A549 (cell line): ENCODE results near the gene NFATC2.

ENCODE experiments used
- BCL3 ChIP-seq: fragments of >200 bp; sonication (Bioruptor Twin); formaldehyde crosslinking; IDR thresholded peaks from 3 replicates; pipeline ENCODE4 v1.6.1; 2016
- CTCF ChIP-seq: fragments of >200 bp; sonication (Bioruptor Twin); formaldehyde crosslinking; IDR thresholded peaks from 3 replicates; pipeline ENCODE4 v1.5.1; 2016
- ELK1 ChIP-seq: fragments of 150-350 bp; IDR thresholded peaks from 2 replicates; pipeline ENCODE4 v1.6.1; 2014; ENCODE audit warnings: low read depth, mild to moderate bottlenecking, low read length
- EP300 ChIP-seq, 2 experiments: fragments of >200 bp; sonication (Bioruptor Twin); formaldehyde crosslinking; IDR thresholded peaks; 2 replicates in 1 of 2; 3 replicates in 1 of 2; pipeline ENCODE4 v1.6.1; 2016 to 2017
- MAX ChIP-seq: IDR thresholded peaks from 2 replicates; pipeline ENCODE4 v1.6.1; 2012
- MAZ ChIP-seq: fragments of 150-350 bp; IDR thresholded peaks from 2 replicates; pipeline ENCODE4 v1.6.1; 2014; ENCODE audit warnings: antibody characterized with exemption, low read depth, low read length, borderline replicate concordance
- NFE2L2 ChIP-seq: fragments of 150-350 bp; conservative IDR thresholded peaks from 2 replicates; pipeline ENCODE4 v1.6.1; 2014; ENCODE audit warnings: low read length
- NPAS2 ChIP-seq: fragments of 250-450 bp; sonication (Bioruptor Pico); IDR thresholded peaks from 2 replicates; pipeline ENCODE4 v1.8.0; 2022; ENCODE audit warnings: mild to moderate bottlenecking, moderate library complexity, borderline replicate concordance
- NR3C1 ChIP-seq: fragments of >200 bp; sonication (Bioruptor Twin); formaldehyde crosslinking; IDR thresholded peaks from 3 replicates; pipeline ENCODE4 v1.6.1; 2017
- POLR2A ChIP-seq: IDR thresholded peaks from 2 replicates; pipeline ENCODE4 v1.6.1; 2012; ENCODE audit warnings: mild to moderate bottlenecking, low read length
- REST ChIP-seq: fragments of 200-600 bp; sonication (generic); IDR thresholded peaks from 2 replicates; pipeline ENCODE4 v1.6.1; 2016; ENCODE audit warnings: antibody characterized with exemption, mild to moderate bottlenecking, moderate library complexity
- SMC3 ChIP-seq: fragments of >200 bp; sonication (Bioruptor Twin); formaldehyde crosslinking; IDR thresholded peaks from 3 replicates; pipeline ENCODE4 v1.6.1; 2018; ENCODE audit warnings: inconsistent platforms
- USF2 ChIP-seq: fragments of 450-650 bp; IDR thresholded peaks from 2 replicates; pipeline ENCODE4 v1.6.1; 2014; ENCODE audit warnings: antibody characterized with exemption
- ZSCAN20 ChIP-seq: fragments of 250-450 bp; sonication (Bioruptor Pico); IDR thresholded peaks from 2 replicates; pipeline ENCODE4 v1.8.0; 2022; ENCODE audit warnings: mild to moderate bottlenecking, moderate library complexity

GRCh38 chr20:51429696-51430095 lies 112.8 kb downstream of the NFATC2 start:
- TF ChIP-seq CTCF (no peak), BCL3 (no peak), EP300 (IDR thresholded peaks at IDR 0.05) (no peak), MAX (no peak), POLR2A (no peak), REST (no peak), NFE2L2 (no peak), ELK1 (no peak), ZSCAN20 (no peak), NPAS2 (CRISPR knock-in tag) (no peak), MAZ (no peak), NR3C1 (no peak), USF2 (no peak), SMC3 (no peak)
